HG02943 (cell line): ENCODE measurements around the gene DLL4.

Experiments used
- ATAC-seq: cut with Tn5 transposase; IDR thresholded peaks from one replicate; pipeline ENCODE4 v1.9.1; 2021; ENCODE audit warnings: mild to moderate bottlenecking, low read depth, moderate library complexity; ENCODE audit not compliant: unreplicated experiment

The DLL4 gene

GRCh38 chr15:40928821-40929659 is at the start of gene DLL4:
Gene DLL4 (plus strand): TSS chr15:40929340. CDS start chr15:40929669, 329 bp downstream.
- no peak for ATAC-seq

GRCh38 chr15:40879609-40880008 is 49.5 kb upstream of the DLL4 start:
- no peak for ATAC-seq

- ATAC-seq = no peak
Observed at GRCh38 chr15:40881351-40881750, 47.8 kb upstream of the DLL4 start.

- ATAC-seq = no peak
Observed at GRCh38 chr15:40886586-40886985, 42.6 kb upstream of the DLL4 start.

- ATAC-seq = no peak
Observed at GRCh38 chr15:40889112-40889511, 40.0 kb upstream of the DLL4 start.

GRCh38 chr15:40891138-40891537 is 38.0 kb upstream of the DLL4 start:
- no peak for ATAC-seq

- ATAC-seq = no peak
Observed at GRCh38 chr15:40891810-40892446, 37.2 kb upstream of the DLL4 start.

- ATAC-seq = no peak
Observed at GRCh38 chr15:40892447-40893012, 36.6 kb upstream of the DLL4 start.

GRCh38 chr15:40893019-40893670 is 36.0 kb upstream of the DLL4 start:
- ATAC-seq = no peak

- peak; percentile 76 for ATAC-seq
Observed at GRCh38 chr15:40893733-40894680, 35.1 kb upstream of the DLL4 start, which contains the start of gene VPS18. Gene VPS18 (plus strand): TSS chr15:40894450. CDS start chr15:40894769, 319 bp downstream.

GRCh38 chr15:40894681-40895448 is 34.3 kb upstream of the DLL4 start:
- ATAC-seq = no peak

GRCh38 chr15:40899536-40900207 is 29.5 kb upstream of the DLL4 start:
- no peak for ATAC-seq

- no peak for ATAC-seq
Observed at GRCh38 chr15:40900256-40901052, 28.7 kb upstream of the DLL4 start.

GRCh38 chr15:40901053-40901443 is 28.1 kb upstream of the DLL4 start:
- no peak for ATAC-seq

GRCh38 chr15:40902605-40903561 is 26.3 kb upstream of the DLL4 start:
- ATAC-seq = no peak

- no peak for ATAC-seq
Observed at GRCh38 chr15:40904552-40905201, 24.5 kb upstream of the DLL4 start.
